RKO (cell line): Measurements from ENCODE around the gene KISS1.

Source experiments
- DNase-seq: peaks from one replicate; pipeline ENCODE4 v3.0.0-alpha.2; 2016; ENCODE audit warnings: low spot score

The KISS1 gene

DNA sequence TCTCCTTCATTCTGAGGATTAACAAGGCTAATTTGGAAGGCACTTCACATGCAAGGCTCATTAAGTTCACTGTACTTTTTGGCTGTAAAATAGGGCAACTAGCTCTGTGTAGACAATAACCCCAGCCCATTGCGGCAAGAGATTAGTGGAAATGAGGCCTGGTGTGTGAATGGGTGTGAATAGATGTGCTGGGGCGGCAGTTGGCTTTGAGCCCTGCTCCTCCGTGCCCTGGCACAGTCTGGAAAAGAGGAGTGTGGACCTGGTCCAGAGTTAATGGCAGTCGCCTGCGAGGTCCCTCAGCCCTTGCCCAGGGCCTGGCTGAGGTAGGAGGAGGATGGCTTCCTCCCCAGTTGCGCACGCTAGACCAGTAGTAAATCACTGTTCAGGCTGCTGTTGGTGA lies 4.8 kb downstream of the KISS1 start:
- DNase-seq, result no peak

DNA sequence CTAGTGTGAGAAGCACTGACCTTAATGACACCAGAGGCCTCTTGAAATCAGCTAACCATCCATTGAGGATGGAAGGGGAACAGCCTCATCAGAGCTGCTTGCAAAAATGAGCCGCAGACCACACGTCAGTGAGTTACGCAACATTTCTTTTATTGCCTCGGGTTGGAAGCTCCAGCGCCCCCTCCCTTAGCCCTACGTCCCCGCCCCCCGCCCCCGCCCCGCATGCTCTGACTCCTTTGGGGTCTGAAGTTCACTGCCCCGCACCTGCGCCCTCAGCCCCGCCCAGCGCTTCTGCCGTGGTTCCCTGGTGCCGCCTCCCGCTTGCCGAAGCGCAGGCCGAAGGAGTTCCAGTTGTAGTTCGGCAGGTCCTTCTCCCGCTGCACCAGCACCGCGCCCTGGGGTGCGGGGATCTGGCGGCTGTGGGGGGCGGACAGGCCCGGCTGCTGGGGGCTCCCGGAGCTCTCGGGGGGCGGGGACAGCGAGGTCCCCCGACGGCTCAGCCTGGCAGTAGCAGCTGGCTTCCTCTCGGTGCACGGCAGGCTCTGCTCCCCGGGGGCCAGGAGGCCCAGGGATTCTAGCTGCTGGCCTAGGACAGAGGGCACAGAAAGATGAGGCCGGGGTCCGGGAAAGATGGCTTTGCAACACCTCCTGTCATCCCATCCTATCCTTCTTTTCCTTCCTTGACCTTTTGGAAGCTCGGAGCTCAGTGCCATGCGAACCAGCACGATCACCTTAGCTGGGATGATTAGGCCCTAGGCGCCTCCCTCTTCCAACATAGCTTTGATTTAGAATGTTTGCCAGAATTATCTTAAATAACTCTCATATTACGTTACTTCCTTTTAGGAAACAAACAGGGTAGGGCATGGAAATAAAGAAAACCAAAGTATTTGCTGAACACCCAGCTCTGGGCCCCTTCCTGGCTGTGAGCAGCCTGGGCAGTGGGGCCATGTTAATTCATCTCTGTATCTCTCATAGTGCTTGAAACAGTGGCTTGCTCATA lies 5.8 kb downstream of the KISS1 start:
- DNase-seq, result no peak

DNA sequence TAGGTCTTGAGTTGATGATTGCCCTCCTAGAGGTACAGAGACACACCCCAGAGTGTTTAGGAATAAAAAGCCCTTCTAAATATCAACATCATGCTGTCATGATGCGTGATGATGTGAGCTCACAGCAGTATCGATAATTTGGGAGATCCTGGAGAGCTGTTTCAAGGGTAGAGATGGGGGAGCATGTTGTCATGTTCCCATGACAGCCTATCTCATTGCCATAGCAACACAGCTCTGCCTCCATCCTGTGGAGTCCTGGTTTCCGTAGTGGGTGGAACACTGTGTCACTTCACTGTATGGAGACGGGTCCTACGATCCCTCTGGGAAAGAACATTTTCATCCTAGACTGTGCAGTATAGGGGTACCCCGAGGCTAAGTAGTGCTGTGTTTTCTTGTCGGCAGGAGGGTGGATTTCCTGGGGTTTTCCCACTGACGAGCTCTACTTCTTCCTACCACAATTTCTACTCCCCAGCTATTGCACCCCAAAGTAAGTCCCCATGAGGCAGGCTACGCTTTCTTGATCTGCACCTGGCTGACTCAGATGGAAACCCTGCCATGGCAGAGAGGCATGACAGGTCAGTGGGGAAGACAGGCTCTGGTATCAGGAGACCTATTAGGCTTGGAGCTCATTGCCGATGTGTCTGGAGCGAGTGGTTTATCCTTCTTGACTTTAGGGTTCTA lies 7.2 kb downstream of the KISS1 start:
- no peak for DNase-seq

DNA sequence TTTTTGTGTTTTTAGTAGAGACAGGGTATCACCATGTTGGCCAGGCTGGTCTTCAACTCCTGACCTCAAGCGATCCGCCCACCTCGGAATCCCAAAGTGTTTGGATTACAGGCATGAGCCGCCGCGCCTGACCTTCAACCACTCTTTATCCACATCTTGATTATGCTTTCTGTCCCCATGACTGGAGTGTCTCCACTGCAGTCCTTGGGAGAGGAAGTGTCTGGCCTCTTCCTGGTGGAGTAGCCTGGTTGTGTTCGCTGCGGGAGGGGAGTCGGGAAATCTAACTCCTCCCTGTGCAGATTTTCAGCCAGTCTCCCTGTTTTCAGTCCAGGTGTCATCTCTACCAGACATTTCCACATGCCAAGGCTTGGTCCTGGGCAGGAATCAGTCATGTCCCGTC lies 9.7 kb downstream of the KISS1 start:
- DNase-seq, result no peak

DNA sequence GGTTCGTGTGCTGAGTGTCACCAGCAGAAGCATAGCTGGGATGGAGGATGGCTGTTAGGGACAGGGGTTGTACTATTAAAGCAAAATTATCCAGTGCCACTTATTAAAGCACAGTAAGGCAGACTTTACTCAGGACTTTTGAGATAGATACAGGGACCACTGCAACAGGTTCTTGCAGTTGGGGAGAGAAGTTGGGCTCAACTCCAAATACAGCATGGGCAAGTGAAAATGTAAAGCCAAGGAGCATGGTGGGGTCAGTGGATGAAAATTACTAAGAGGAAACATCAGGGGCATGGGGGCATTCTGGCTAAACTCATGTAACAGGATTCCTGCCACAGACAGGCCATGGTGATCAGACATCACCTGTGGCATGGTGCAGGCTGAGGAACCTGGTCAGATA lies 15.2 kb downstream of the KISS1 start:
- DNase-seq, result no peak

DNA sequence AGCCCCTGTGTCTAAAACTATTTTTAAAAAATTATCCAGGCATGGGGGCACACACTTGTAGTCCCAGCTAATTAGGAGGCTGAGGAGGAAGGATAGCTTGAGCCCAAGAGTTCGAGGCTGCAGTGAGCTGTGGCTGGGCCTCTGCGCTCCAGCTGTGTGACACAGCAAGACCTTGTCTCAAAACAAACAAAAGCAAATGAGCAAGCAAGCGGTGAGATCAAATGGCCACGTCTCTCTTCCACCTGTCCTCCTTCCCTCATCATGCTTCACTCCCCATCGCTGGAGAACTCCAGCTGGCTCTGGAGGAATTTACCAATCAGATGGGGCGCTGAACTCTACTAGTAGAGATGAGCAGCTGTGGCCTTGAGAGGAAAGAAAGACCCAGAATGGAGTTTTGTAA lies 16.2 kb downstream of the KISS1 start:
- no peak for DNase-seq

DNA sequence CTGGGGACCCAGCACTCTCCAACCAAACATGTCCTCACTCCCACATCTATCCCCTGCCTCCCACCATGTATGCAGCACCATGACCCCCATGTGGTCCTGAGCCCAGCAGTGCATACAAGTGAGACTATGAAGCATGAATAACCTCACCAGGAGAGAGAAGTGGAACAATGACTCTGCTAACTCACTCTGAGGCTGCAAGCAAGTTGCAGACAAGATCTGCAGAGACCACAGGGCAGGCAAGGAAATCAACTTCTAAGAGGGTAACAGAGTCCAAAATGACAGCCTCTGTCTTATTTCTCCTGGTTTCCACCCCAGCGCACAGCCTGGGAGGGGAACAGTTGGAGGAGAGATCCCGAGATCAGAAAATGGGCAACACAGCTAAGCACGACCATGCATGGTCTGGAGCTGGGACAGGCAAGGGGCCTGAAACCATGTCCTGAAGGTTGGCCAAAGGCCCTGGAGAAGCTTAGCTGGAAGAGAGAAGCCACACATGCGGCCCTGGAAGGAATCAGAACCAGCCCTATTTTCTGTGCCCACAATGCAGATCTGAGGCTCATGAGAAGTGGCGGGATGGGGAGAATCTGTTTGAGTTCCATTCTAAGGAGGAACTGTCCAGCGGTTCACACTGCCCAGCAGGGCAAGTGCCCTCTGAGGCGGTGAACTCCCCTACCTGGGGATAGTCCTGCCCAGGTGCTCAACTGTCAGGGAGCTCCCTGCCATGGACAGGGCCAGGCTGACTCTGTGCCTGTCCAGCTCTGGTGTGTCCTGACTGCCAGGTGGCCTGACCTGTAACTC lies 17.6 kb downstream of the KISS1 start:
- no peak for DNase-seq

DNA sequence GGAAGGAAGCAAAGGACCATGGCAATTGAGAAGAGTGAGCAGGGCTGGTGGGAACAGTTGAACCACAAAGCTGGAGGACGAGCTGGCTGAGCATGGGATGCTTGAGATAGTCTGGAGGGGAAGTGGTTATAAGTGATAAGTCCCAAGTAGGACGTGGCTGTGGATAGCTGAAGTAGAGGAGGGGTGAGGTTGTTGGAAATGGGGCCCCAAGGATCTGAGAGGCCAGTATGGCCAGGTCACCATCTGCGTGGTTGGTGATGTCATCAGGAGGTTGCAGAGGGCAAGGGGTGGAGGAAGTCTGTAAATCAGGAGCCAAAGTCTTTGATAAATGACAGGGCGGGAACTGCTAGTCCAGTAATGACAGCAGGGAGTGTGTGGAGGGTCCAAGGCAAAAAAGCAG lies 19.2 kb downstream of the KISS1 start:
- DNase-seq, result no peak

DNA sequence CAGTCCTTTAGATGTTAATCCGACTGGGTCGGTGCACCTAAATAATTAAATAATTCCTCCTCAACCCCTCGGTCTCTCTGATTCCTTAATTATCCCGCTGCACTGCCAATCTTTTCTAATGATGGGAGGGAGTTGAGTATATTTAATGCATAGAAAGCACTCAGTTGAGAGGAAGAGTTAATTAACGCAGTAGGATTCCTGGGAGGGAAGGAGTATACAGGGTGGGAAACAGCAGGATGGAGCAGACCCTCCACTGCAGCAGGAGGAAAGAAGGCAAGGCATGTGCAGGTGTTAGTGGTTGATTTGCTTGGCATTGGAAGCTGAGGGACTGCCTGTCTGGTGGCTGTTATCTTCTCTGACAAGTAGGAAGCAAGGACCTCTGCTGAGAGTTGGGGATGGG lies 20.2 kb downstream of the KISS1 start:
- DNase-seq, result no peak

DNA sequence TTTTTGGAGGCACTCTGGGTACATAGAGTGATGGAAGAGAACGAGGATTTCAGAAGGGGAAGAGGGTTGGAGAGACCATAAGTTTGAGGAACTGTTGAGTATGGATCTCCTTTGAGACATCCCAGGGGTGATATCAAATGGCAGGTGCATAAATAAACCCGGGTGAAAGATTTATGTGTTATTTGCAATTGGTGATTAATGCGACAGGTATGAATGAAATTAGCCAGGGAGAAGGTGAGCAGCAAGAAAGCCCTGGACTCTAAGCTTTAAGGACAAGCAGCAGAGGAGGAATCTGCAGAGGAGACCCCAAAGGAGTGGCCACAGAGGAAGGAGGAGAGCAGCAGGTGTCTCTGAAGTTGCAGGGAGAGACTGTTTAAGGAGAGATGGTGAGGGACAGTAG lies 21.3 kb downstream of the KISS1 start:
- no peak for DNase-seq

DNA sequence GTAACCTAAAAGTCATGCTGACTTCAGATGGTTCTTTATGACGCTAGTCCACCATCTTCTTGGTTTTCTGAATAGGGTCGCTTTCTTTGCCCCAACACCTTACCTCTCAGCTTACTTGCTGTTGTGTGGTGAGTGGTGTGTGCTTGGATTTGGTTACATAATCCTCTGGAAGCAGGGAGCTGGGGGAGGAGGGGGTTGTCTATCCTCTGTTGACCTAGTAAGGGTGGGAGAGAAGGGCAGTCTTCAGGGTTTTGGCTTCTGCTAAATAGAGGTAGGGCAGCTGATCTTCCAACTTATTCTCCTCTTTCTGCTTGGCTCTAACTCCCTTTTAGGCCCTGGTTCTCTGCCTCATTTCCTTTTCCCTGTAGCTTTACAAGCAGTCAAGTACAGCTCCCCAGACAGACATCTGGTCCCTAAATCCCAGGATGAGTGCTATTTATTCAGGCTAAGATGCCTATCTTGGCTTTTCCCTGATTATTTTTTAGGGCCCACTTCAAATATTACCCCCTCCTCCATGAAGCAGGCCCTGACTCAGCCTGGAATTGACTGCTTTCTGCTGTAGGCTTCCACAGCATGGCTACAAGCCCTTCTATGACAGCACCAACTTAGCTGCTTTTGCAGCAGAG lies 23.8 kb downstream of the KISS1 start:
- no peak for DNase-seq

DNA sequence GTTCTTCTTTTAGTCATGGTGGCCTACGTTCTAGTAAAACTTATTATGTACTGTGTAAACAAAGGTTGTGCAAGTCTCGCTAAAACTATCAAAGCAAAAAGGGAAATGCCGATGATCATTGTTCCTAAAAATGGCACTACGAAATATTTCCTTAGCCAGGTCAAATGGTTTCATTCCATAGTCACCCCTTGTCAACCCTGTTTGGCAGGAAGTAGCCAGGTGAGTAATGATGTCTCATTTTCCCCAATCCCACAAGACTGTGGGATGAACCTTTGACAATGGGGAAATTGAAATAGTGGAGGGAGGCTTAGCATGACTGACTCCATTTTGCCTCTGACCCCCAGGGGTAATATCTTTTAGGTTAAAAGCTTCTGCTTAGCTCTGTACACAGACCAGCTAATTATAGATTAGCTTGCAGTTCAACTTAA lies 24.5 kb downstream of the KISS1 start:
- DNase-seq, result peak; percentile 85

DNA sequence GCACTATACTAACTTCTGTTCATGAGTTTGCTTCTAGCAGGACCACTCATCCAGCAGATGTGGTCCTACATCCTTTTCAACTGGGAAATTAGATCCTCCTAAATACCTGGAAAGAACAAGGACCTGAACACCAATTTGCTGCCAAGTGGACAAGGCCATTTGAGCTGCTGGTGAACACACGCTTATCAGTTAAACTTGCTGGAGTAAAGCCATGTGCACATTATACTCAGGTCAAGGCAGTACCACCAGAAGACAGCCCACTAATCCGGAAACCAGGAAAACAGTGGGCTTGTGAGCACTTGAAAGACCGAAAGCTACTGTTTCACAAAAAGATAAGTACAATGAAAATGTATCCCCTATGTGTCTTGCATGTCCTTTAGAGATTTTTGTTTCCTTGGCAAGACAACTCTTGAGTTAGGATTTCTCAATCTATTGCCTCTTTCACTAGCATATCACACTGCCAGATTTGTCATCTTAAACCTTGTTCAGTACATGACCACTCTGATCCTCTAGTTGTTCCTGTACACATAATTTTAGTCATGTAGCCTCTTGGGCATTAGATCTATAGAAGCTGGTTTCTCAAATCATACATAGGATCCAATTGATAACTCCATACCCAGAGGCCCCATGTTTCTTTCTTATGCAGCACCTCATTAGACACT lies 25.7 kb downstream of the KISS1 start:
- no peak for DNase-seq

DNA sequence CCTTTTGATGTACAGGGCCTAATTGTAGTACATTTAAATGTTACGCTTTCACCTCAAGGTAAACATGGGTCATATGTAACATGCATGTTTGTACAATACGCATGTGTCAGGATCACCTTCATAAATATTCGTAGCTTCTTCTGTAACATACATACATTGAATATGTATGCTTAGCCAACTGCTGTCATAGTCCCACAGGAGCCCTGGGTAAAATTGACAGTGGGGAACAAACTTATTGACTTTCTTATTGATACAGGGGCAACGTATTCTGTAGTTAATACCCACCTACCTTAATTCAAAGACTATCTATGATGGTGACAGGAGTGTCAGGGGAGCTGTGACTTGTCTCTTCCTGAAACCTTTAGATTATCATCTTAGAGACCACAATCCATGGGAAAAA lies 26.4 kb downstream of the KISS1 start:
- DNase-seq, result no peak

DNA sequence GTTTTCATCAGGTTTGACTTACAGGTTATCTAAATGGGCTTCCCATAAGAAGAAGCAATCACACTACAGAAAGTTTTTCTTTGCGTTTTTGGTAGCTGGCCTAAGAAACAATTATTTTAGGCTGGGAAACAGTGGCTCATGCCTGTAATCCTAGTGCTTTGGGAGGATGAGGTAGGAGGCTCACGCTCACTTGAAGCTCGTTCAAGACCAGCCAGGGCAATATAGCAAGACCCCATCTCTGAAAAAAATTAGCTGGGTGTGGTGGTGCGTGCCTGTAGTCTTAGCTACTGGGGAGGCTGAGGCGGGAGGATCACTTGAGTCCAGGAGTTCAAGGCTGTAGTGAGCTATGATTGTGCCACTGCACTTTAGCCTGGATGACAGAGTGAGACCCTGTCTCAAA lies 28.6 kb downstream of the KISS1 start:
- DNase-seq, result no peak

DNA sequence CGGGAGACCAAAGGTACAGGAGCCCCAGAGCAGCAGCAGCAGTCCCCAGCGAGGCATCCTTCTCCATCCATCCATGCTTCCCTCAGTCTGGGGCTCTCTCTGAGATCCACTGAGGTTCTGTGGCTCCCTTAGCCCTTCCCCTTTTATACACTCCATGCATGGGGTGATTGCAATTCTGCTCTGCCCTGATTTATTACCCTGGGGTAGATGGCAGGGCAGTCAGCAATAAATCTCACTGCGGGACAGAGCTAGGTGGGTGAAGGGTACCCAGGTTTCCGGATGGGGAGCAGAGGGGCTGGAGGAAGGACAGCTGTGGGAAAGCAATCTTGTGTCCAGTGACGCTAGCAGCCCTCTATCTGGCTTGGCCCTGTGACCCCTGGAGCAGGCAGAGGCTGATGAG lies 30.1 kb downstream of the KISS1 start, which contains the start of gene REN:
REN (minus strand) TSS at position 119 of the 400 bp plus-strand sequence; CDS start at position 75, 44 bp downstream.
- no peak for DNase-seq

DNA sequence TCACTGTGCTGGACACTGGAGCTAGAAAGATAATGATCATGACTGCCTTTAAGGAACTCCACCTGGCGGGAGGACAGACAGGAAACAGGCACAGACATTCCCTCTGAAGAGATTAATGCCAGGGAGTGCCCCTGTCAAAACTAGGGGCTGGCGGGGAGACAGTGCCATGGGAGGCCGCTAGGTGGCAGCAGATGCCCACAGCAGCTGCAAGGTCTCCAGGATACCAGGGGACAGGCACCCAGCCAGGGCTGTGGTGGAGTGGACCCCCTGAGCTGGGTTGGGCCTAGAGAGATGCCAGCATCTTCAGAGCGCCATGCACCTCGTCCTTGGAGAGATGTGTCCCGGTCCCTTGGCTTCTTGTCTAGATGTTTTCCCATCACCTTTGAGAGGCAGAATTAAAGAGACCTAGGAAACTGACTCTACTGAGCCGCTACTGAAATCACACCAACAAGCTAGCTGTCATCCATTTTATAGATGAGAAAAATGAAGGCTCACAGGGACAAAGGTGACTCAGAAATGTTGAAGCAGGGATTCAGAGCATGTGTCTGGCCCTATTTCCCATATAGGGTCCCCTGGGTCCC lies 33.7 kb downstream of the KISS1 start:
- peak; percentile 69 for DNase-seq

DNA sequence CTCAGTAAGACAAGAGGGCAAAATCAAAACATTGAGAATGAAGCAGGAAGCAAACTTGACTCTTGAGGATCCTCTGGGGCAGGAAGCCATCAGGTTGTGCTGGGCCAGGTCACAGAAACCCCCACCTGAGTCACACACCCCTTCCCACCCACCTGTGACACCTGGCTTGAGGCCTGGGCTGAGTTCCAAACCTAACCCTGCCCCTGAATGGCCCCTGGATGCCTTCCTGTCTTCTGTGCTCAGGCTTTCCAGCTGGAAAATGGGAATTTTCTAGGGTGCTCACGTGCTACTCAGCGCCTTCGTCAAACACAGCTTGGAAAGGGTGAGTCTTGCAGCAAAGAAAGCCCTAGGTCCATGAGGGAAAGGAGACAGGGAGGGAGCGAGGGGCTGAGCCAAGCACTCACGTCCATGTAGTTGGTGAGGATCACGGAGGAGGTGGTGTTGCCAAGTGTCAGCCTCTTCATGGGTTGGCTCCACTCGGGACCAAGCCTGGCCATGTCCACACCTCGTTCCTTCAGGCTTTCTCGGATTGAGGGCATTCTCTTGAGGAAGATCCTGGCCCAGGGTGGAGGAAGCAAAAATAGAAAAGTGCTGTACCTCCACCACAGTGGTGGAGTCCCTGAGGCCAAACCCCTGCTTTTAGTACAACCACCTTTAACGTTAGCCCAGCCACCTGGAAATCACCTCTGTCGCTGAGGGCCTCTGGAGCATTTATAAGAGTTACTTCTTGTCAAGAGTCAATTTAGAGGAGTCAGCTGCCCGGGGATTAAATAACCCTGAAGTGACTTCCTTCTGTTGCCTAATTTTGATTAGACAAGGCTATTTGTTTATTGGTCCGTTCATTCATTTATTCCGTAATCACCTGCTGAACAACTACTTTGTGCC lies 34.4 kb downstream of the KISS1 start:
- no peak for DNase-seq

DNA sequence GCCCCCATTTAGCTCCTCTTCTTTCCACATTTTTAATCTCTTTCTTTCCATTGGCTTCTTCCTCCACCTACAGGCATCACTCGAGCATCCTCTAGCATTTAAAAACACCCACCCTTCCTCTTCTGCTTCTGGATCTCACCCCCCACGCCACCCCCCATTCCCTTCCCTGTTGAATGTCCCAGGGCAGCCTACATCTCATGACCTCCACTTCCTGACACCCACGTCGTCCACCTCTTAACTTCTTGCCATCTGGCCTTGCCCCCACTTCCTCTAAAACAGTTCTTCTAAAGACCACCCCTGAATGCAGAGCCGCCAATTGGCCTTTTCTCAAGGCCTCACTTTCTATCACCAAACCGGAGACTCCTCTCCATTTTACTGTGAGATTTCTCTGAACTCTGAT lies 38.3 kb downstream of the KISS1 start:
- no peak for DNase-seq

DNA sequence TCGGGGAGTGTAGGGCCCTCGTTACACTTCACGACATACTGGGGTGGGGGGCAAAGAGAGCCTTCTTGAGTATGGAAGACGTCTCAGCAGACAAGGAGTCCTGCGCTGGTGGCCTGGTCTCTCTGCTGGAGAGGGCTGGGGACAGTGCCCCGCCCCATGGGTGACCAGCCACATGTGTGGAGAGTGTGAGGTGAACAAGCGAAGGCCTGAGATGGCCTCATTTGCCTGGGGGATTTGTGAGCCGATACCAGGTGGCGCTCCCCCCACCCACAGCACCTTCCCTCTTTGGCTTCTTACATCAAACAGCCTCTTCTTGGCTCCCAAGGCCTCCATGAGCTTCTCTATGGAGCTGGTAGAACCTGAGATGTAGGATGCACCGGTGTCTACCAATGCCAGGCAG lies 40.4 kb downstream of the KISS1 start:
- no peak for DNase-seq
